ENCODE measurements around the gene TADA2B. TPM values are rescaled to one million over a fixed set of nuclear protein-coding genes. Genes with fewer than 3 reads are reported as not detected.

TADA2B gene
- total and polyA plus RNA-seq, 4 donors: 10.7 to 22.9 (median 17.6) TPM

DNA sequence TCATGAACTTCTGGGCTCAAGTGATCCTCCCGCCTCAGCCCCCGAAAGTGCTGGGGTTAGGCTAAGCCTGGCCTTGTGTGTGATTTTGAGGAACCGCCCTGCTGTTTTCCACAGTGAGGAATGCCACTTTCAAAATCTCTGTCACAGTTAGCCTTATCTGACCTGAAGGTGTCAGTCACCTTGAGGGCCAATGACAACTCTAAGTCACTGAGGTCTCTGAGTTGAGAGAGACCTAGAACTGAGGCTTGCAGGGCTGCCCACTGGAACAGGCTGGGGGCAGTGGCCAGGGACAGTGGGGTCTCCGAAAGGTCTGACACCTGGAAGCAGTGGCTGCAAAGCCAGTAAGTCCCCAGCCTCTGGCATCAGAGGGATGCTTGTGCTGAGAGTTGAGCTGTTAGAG, 6.1 kb downstream of the TADA2B start:
- ATAC-seq (ENCODE audit: insufficient read depth, low FRiP score): no peak
- peaks cover 5 to 48% (median 16%) of the 10 kb centered on the region in 5 donors for H3K4me1 ChIP-seq (ENCODE audit: control insufficient read depth in 5 of 5, insufficient read depth in 5 of 5, low read length in 5 of 5)
- peaks cover 0 to 19% (median 1%) of the 10 kb centered on the region in 4 donors for H3K36me3 ChIP-seq (ENCODE audit: control insufficient read depth in 4 of 4, insufficient read depth in 4 of 4, low read length in 4 of 4)
- H3K9ac ChIP-seq (ENCODE audit: insufficient read depth in 1 of 2, low read length in 2 of 2): no peak overlapping the region
- no peak overlapping the region for H3K27ac ChIP-seq (ENCODE audit: low read depth in 1 of 2, low read length in 1 of 2)
- no peaks in the 10 kb centered on the region for H3K9me3 ChIP-seq (ENCODE audit: control insufficient read depth in 4 of 4, insufficient read depth in 3 of 4, low read length in 3 of 4)
- DNase-seq: no peak
- H3K27me3 ChIP-seq (ENCODE audit: control insufficient read depth in 3 of 3, insufficient read depth in 3 of 3, low read length in 2 of 3): no peaks in the 10 kb centered on the region
- 90 to 95% methylated on average over 4 of the region's 4 CpGs for WGBS, 2 donors
- TF ChIP-seq, protein P1, sequence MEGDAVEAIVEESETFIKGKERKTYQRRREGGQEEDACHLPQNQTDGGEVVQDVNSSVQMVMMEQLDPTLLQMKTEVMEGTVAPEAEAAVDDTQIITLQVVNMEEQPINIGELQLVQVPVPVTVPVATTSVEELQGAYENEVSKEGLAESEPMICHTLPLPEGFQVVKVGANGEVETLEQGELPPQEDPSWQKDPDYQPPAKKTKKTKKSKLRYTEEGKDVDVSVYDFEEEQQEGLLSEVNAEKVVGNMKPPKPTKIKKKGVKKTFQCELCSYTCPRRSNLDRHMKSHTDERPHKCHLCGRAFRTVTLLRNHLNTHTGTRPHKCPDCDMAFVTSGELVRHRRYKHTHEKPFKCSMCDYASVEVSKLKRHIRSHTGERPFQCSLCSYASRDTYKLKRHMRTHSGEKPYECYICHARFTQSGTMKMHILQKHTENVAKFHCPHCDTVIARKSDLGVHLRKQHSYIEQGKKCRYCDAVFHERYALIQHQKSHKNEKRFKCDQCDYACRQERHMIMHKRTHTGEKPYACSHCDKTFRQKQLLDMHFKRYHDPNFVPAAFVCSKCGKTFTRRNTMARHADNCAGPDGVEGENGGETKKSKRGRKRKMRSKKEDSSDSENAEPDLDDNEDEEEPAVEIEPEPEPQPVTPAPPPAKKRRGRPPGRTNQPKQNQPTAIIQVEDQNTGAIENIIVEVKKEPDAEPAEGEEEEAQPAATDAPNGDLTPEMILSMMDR (IDR thresholded peaks at IDR 0.05; ENCODE audit: control extremely low read depth, extremely low read depth): no peak
- H3K4me3 ChIP-seq: no peak overlapping the region

DNA sequence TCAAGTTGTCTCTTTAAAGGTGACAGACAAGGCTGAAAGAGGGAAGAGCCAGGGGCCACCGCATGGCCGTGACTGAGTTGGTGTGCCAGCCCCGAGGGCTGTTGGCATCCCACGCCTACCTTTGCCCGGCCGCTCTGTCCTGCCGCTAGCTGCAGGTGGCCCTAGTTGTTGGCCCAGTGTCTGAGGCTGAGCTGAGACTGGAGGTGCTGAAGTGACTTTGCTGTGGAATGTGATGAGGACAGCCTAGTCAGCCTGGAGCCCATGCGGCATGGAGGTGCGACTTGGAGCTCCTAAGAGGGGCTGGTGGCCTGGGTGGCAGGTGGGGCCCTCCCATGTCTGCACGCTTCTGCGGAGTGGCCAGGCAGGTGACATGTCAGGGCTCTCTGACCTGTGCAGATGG, 6.6 kb downstream of the TADA2B start:
- H3K4me3 ChIP-seq: no peak overlapping the region
- no peak overlapping the region for H3K27ac ChIP-seq (ENCODE audit: low read depth in 1 of 2, low read length in 1 of 2)
- H3K9me3 ChIP-seq (ENCODE audit: control insufficient read depth in 4 of 4, insufficient read depth in 3 of 4, low read length in 3 of 4): no peaks in the 10 kb centered on the region
- WGBS, 2 donors: 90 to 96% methylated on average over 11 of the region's 11 CpGs
- TF ChIP-seq, protein P1 (IDR thresholded peaks at IDR 0.05; ENCODE audit: control extremely low read depth, extremely low read depth): no peak
- DNase-seq (no peak), ATAC-seq (ENCODE audit: insufficient read depth, low FRiP score) (no peak)
- peaks cover 4 to 44% (median 14%) of the 10 kb centered on the region in 5 donors for H3K4me1 ChIP-seq (ENCODE audit: control insufficient read depth in 5 of 5, insufficient read depth in 5 of 5, low read length in 5 of 5)
- H3K36me3 ChIP-seq (ENCODE audit: control insufficient read depth in 4 of 4, insufficient read depth in 4 of 4, low read length in 4 of 4): peaks cover 0 to 23% (median 3%) of the 10 kb centered on the region in 4 donors
- H3K27me3 ChIP-seq (ENCODE audit: control insufficient read depth in 3 of 3, insufficient read depth in 3 of 3, low read length in 2 of 3): no peaks in the 10 kb centered on the region
- H3K9ac ChIP-seq (ENCODE audit: insufficient read depth in 1 of 2, low read length in 2 of 2): no peak overlapping the region

GRCh38 chr4:7050481-7051143, 7.4 kb downstream of the TADA2B start:
- H3K9ac ChIP-seq (ENCODE audit: insufficient read depth in 1 of 2, low read length in 2 of 2): no peak overlapping the region
- TF ChIP-seq, protein P1 (IDR thresholded peaks at IDR 0.05; ENCODE audit: control extremely low read depth, extremely low read depth): no peak
- H3K9me3 ChIP-seq (ENCODE audit: control insufficient read depth in 4 of 4, insufficient read depth in 3 of 4, low read length in 3 of 4): no peaks in the 10 kb centered on the region
- H3K4me3 ChIP-seq: no peak overlapping the region
- ATAC-seq (ENCODE audit: insufficient read depth, low FRiP score) (no peak), DNase-seq (no peak)
- peaks cover 0 to 40% (median 8%) of the 10 kb centered on the region in 5 donors for H3K4me1 ChIP-seq (ENCODE audit: control insufficient read depth in 5 of 5, insufficient read depth in 5 of 5, low read length in 5 of 5)
- peaks cover 0 to 29% (median 9%) of the 10 kb centered on the region in 4 donors for H3K36me3 ChIP-seq (ENCODE audit: control insufficient read depth in 4 of 4, insufficient read depth in 4 of 4, low read length in 4 of 4)
- H3K27me3 ChIP-seq (ENCODE audit: control insufficient read depth in 3 of 3, insufficient read depth in 3 of 3, low read length in 2 of 3): no peaks in the 10 kb centered on the region
- 84 to 92% methylated on average over 36 of the region's 36 CpGs for WGBS, 2 donors
- no peak overlapping the region for H3K27ac ChIP-seq (ENCODE audit: low read depth in 1 of 2, low read length in 1 of 2)

- no peaks in the 10 kb centered on the region for H3K27me3 ChIP-seq (ENCODE audit: control insufficient read depth in 3 of 3, insufficient read depth in 3 of 3, low read length in 2 of 3)
- H3K4me1 ChIP-seq (ENCODE audit: control insufficient read depth in 5 of 5, insufficient read depth in 5 of 5, low read length in 5 of 5): peaks cover 0 to 36% (median 5%) of the 10 kb centered on the region in 5 donors
- ATAC-seq (ENCODE audit: insufficient read depth, low FRiP score) (no peak), DNase-seq (no peak)
- H3K36me3 ChIP-seq (ENCODE audit: control insufficient read depth in 4 of 4, insufficient read depth in 4 of 4, low read length in 4 of 4): peaks cover 0 to 32% (median 12%) of the 10 kb centered on the region in 4 donors
- H3K9ac ChIP-seq (ENCODE audit: insufficient read depth in 1 of 2, low read length in 2 of 2): no peak overlapping the region
- TF ChIP-seq, protein P1 (IDR thresholded peaks at IDR 0.05; ENCODE audit: control extremely low read depth, extremely low read depth): no peak
- 90 to 96% methylated on average over 12 of the region's 12 CpGs for WGBS, 2 donors
- H3K27ac ChIP-seq (ENCODE audit: low read depth in 1 of 2, low read length in 1 of 2): no peak overlapping the region
- H3K9me3 ChIP-seq (ENCODE audit: control insufficient read depth in 4 of 4, insufficient read depth in 3 of 4, low read length in 3 of 4): no peaks in the 10 kb centered on the region
- H3K4me3 ChIP-seq: no peak overlapping the region
These were observed 7.9 kb downstream of the TADA2B start for GRCh38 chr4:7051144-7051495.
